Measurements from ENCODE around the gene CIROP. TPM values are rescaled to one million over a fixed set of nuclear protein-coding genes. Genes with fewer than 3 reads are reported as not detected.
A peak's percentile ranks its signal among the peaks of the same experiment; 100 is the strongest.

CIROP gene
- total RNA-seq, 1 donor from 2014 or later: not detected

DNA sequence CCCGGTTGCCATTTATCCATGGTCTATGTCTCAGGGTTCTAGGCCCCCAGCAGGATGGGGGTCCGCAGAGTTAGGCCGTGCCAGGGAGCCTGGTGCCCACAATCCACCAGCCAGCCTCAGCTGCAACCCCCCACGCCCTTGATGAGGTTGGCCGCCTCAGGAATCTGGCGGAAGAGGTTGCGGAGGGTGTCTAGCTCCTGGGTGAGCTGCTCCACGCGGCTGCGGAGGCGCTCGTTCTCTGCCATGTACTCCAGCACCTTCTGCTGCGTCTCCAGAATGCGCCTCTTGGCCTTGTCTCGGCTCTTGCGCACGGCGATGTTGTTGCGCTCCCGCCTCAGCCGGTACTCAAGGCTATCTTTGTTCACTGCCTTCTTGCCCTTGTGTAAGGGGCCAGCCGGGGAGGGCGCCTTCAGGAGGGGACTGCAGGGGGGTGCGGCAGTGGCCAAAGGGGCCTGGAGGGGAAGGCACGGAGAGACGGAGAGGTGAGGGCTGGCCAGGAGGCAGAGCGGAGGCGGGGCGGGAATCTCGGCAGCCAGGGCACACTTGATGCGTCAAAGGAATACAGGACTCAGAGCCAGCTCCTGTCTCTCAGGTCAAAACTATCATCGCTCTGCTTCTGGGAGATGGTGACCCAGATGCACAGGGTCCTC is 12.7 kb upstream of the CIROP start:
- Histone ChIP-seq H3K36me3 (no peaks in the 10 kb centered on the region), H3K27ac (no peak overlapping the region), H3K4me3 (no peak overlapping the region), H3K27me3 (ENCODE audit: low read depth) (peaks cover 3% of the 10 kb centered on the region), H3K9me3 (no peaks in the 10 kb centered on the region), H3K4me1 (peaks cover 44% of the 10 kb centered on the region)
- no peak for TF ChIP-seq CTCF (IDR thresholded peaks at IDR 0.05)
- intact Hi-C loops (cut with DNase I): no loop called here
- ATAC-seq (no peak), DNase-seq (no peak)

DNA sequence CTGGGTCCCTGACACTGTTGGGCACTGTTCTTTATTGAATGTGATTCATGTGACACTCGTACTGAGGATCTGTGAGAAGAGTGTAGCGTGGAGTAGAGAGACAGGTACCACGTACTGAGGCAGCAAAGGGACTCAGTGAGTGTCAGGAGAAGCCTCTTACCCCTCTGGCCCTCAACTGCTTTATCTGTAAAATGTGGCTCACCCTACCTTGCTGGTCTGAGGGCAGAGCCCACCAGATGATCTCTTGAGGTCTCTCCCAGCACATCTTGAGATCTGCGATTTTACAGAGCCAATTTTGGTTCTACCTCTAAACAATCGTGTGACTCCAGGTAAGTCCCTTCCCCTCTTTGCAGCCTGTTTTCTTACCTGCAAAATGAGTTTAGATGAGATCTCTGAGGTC is 11.1 kb upstream of the CIROP start:
- Histone ChIP-seq H3K4me3 (no peak overlapping the region), H3K27me3 (ENCODE audit: low read depth) (peaks cover 3% of the 10 kb centered on the region), H3K27ac (no peak overlapping the region), H3K36me3 (no peaks in the 10 kb centered on the region), H3K9me3 (no peaks in the 10 kb centered on the region), H3K4me1 (peaks cover 39% of the 10 kb centered on the region)
- DNase-seq (no peak), ATAC-seq (no peak)
- no peak for TF ChIP-seq CTCF (IDR thresholded peaks at IDR 0.05)
- intact Hi-C loops (cut with DNase I): no loop called here

GRCh38 chr14:23115039-23115731 is 10.4 kb upstream of the CIROP start:
- intact Hi-C loops (cut with DNase I): no loop called here
- peak; percentile 85 to 90 for ATAC-seq
- Histone ChIP-seq H3K4me1 (peaks cover 38% of the 10 kb centered on the region), H3K27me3 (ENCODE audit: low read depth) (peaks cover 3% of the 10 kb centered on the region), H3K9me3 (no peaks in the 10 kb centered on the region), H3K4me3 (no peak overlapping the region), H3K27ac (no peak overlapping the region), H3K36me3 (no peaks in the 10 kb centered on the region)
- DNase-seq: peak; percentile 71
- TF ChIP-seq CTCF (IDR thresholded peaks at IDR 0.05): no peak

DNA sequence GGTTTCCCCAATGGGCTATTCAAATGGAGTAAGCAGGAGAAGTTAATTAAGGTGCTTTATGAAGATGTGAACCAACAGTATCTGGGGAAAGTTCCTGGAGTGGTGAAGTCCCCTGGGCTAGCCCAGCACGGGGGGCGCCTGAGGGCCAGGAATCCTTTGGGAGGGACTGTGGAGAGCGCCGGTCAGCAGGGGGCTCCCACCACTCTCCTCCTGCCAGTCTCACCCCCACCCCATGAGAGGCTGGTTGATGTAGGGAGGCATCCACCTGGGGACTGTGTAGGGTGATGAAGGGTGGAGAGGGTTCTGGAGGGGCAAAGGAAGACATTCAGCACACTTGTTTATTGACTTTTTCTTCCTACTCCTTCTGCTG is 9.9 kb upstream of the CIROP start:
- peak; percentile 50 to 72 for ATAC-seq
- no peak overlapping the region for H3K27ac ChIP-seq
- intact Hi-C loops (cut with DNase I): no loop called here
- H3K4me1 ChIP-seq: peaks cover 35% of the 10 kb centered on the region
- peaks cover 3% of the 10 kb centered on the region for H3K27me3 ChIP-seq (ENCODE audit: low read depth)
- H3K9me3 ChIP-seq: no peaks in the 10 kb centered on the region
- no peak for DNase-seq
- TF ChIP-seq CTCF (IDR thresholded peaks at IDR 0.05): no peak
- H3K36me3 ChIP-seq: no peaks in the 10 kb centered on the region
- no peak overlapping the region for H3K4me3 ChIP-seq

DNA sequence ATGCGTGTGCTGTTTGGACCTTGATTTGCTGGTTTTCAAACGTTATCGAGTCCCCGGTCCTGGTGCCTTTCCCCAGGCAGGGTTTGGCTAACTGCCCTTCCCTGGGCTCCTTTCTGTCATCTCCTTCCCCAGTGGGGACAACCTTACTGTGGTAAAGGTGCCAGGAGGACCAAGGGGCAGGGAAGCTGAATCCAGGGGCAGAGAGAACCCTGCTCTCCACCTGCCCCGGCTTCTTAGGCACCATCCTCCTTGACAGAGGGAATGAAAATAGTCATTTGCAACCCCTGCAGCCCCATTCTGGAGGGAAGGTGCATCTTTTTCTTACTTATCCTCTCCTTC is 9.3 kb upstream of the CIROP start:
- peaks cover 31% of the 10 kb centered on the region for H3K4me1 ChIP-seq
- no peak for ATAC-seq
- no peaks in the 10 kb centered on the region for H3K36me3 ChIP-seq
- H3K9me3 ChIP-seq: no peaks in the 10 kb centered on the region
- TF ChIP-seq CTCF (IDR thresholded peaks at IDR 0.05): no peak
- intact Hi-C loops (cut with DNase I): no loop called here
- no peak for DNase-seq
- no peak overlapping the region for H3K4me3 ChIP-seq
- peaks cover 3% of the 10 kb centered on the region for H3K27me3 ChIP-seq (ENCODE audit: low read depth)
- no peak overlapping the region for H3K27ac ChIP-seq
